Measurements from ENCODE around the gene INTS1. TPM values are rescaled to one million over a fixed set of nuclear protein-coding genes. Genes with fewer than 3 reads are reported as not detected.

INTS1 gene
- total RNA-seq, 1 donor from 2014 or later: 80.7 TPM

- DNase-seq (ENCODE audit: low spot score in 2 of 2): no peak
- Histone ChIP-seq H3K27ac (no peak overlapping the region), H3K4me1 (no peaks in the 10 kb centered on the region), H3K27me3 (peaks cover 3% of the 10 kb centered on the region), H3K9me3 (no peaks in the 10 kb centered on the region), H3K36me3 (no peaks in the 10 kb centered on the region), H3K4me3 (no peak overlapping the region)
- intact Hi-C loops (cut with DNase I): no loop called here
- TF ChIP-seq CTCF (IDR thresholded peaks at IDR 0.05): no peak
These were observed 82.2 kb downstream of the INTS1 start for GRCh38 chr7:1421946-1422345.

GRCh38 chr7:1421020-1421790 lies 83.0 kb downstream of the INTS1 start:
- H3K27me3 ChIP-seq: peaks cover 3% of the 10 kb centered on the region

More at GRCh38 chr7:1421020-1421790, 83.0 kb downstream of the INTS1 start:
- no peak for DNase-seq (ENCODE audit: low spot score in 2 of 2)
- H3K4me3 ChIP-seq: no peak overlapping the region
- no peak for TF ChIP-seq CTCF (IDR thresholded peaks at IDR 0.05)
- H3K27ac ChIP-seq: no peak overlapping the region
- H3K9me3 ChIP-seq: no peaks in the 10 kb centered on the region
- intact Hi-C loops (cut with DNase I): no loop called here
- H3K4me1 ChIP-seq: no peaks in the 10 kb centered on the region
- H3K36me3 ChIP-seq: no peaks in the 10 kb centered on the region

Other genes starting within 250 kb of the INTS1 start
- gene MICALL2, start 44.9 kb downstream of the INTS1 start, total RNA-seq: 76.5 TPM
- 246 TPM for gene MAFK, start 26.3 kb upstream of the INTS1 start, total RNA-seq
- gene TMEM184A, start 51.8 kb upstream of the INTS1 start, total RNA-seq: not detected
- gene PSMG3, start 65.6 kb upstream of the INTS1 start, total RNA-seq: 34.1 TPM
- 7.3 TPM for gene ELFN1, start 165.9 kb upstream of the INTS1 start, total RNA-seq